HUES48 (cell line): ENCODE data around the gene EYS.

Experiments
- H3K27ac ChIP-seq: one replicate; pipeline ENCODE4 v1.7.0; 2013; ENCODE audit warnings: low read depth, low read length, inconsistent platforms
- H3K27me3 ChIP-seq: 2 replicates; pipeline ENCODE4 v1.6.1; 2013; ENCODE audit warnings: mild to moderate bottlenecking, low read length; ENCODE audit not compliant: control insufficient read depth, insufficient read depth
- H3K36me3 ChIP-seq: 2 replicates; pipeline ENCODE4 v1.6.1; 2013; ENCODE audit warnings: low read length; ENCODE audit not compliant: control insufficient read depth, insufficient read depth
- H3K4me1 ChIP-seq: 2 replicates; pipeline ENCODE4 v1.6.1; 2013; ENCODE audit warnings: mild to moderate bottlenecking, low read length; ENCODE audit not compliant: control insufficient read depth, insufficient read depth
- H3K4me3 ChIP-seq: 2 replicates; pipeline ENCODE4 v1.5.1; 2013; ENCODE audit warnings: mild to moderate bottlenecking, low read depth, low read length
- H3K9ac ChIP-seq: 2 replicates; pipeline ENCODE4 v1.6.1; 2013; ENCODE audit warnings: mild to moderate bottlenecking, low read depth, low read length, moderate library complexity
- H3K9me3 ChIP-seq: 2 replicates; pipeline ENCODE4 v1.6.1; 2013; ENCODE audit warnings: low read length; ENCODE audit not compliant: control insufficient read depth, insufficient read depth

The EYS gene

DNA sequence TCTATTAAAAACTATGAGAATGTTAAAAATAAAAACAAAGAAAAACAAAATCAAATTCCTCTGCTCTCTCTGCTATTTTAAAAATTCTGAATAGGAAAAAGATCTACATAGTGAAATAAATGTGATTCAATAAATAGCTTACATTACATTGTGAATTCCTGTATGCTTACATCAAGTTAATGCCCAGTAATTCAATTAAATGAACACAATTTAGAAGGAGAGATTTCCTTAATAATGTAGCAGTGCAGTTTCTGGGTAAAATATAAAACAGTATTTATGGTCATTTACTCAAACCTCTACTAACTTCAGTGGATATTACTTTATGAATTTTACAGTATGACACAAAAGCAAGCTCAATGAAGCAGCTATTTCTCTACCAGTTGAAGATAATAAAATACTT lies 594.6 kb downstream of the EYS start:
- Histone ChIP-seq H3K4me3 (no peak overlapping the region), H3K4me1 (peaks cover 4% of the 10 kb centered on the region; the same call in 1 of the 2 replicates), H3K27me3 (no peaks in the 10 kb centered on the region), H3K36me3 (no peaks in the 10 kb centered on the region), H3K9me3 (no peaks in the 10 kb centered on the region), H3K27ac (no peak overlapping the region), H3K9ac (no peak overlapping the region)

GRCh38 chr6:65110031-65110430 lies 597.0 kb downstream of the EYS start:
- Histone ChIP-seq H3K9ac (no peak overlapping the region), H3K9me3 (no peaks in the 10 kb centered on the region), H3K4me1 (no peaks in the 10 kb centered on the region), H3K36me3 (no peaks in the 10 kb centered on the region), H3K4me3 (no peak overlapping the region), H3K27me3 (no peaks in the 10 kb centered on the region), H3K27ac (no peak overlapping the region)

- H3K36me3 ChIP-seq, result no peaks in the 10 kb centered on the region
- no peaks in the 10 kb centered on the region for H3K4me1 ChIP-seq
- H3K9me3 ChIP-seq, result no peaks in the 10 kb centered on the region
- no peak overlapping the region for H3K4me3 ChIP-seq
- H3K27me3 ChIP-seq, result no peaks in the 10 kb centered on the region
- no peak overlapping the region for H3K27ac ChIP-seq
- no peak overlapping the region for H3K9ac ChIP-seq
These were observed 608.7 kb downstream of the EYS start for GRCh38 chr6:65098349-65098748.

- Histone ChIP-seq H3K27me3 (no peaks in the 10 kb centered on the region), H3K36me3 (no peaks in the 10 kb centered on the region), H3K4me1 (no peaks in the 10 kb centered on the region), H3K27ac (no peak overlapping the region), H3K4me3 (no peak overlapping the region), H3K9me3 (peaks cover 14% of the 10 kb centered on the region), H3K9ac (no peak overlapping the region)
These were observed 615.5 kb downstream of the EYS start for GRCh38 chr6:65091561-65091960.

DNA sequence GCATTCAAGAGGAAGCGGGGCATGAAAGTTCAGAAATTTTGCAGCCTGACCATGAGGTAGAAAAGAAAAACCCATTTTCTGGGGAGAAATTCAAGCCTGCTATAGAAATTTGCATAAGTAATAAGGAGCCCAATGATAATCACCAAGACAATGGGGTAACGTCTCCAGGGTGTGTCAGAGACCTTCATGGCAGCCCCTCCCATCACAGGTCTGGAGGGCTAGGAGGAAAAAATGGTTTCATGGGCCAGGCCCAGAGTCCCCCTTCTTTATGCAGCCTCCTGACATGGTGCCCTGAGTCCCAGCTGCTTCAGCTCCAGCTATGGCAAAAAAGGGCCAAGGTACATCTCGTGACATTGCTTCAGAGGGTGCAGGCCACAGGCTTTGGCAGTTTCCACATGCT lies 618.5 kb downstream of the EYS start:
- H3K36me3 ChIP-seq, result no peaks in the 10 kb centered on the region
- H3K27me3 ChIP-seq, result no peaks in the 10 kb centered on the region
- peaks cover 14% of the 10 kb centered on the region for H3K9me3 ChIP-seq
- H3K27ac ChIP-seq, result no peak overlapping the region
- no peak overlapping the region for H3K9ac ChIP-seq
- H3K4me3 ChIP-seq, result no peak overlapping the region
- H3K4me1 ChIP-seq, result no peaks in the 10 kb centered on the region

DNA sequence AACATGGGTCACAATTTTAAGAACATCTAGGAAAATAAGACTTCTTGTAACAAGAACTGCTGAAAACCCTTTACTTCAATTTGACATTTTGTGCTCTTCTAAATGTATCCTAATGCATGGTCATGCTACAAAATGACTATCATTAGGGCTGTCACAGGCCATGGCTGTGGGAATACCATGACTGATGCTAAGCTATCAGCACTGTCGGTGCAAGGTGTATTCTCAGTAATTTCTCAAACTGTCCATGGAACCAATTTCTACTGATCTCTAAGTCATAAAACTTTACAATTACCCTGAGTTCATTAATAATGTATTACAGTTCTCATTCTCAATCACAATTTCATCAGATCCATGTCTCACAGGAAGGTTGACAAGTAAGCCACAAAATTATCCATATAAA lies 625.3 kb downstream of the EYS start:
- no peak overlapping the region for H3K9ac ChIP-seq
- H3K9me3 ChIP-seq, result no peaks in the 10 kb centered on the region
- H3K27me3 ChIP-seq, result no peaks in the 10 kb centered on the region

GRCh38 chr6:65075705-65076230 lies 631.3 kb downstream of the EYS start:
- Histone ChIP-seq H3K27me3 (no peaks in the 10 kb centered on the region), H3K9ac (no peak overlapping the region), H3K27ac (no peak overlapping the region), H3K36me3 (no peaks in the 10 kb centered on the region), H3K4me1 (no peaks in the 10 kb centered on the region), H3K9me3 (no peaks in the 10 kb centered on the region), H3K4me3 (no peak overlapping the region)

More for the DNA sequence above, 625.3 kb downstream of the EYS start:
- H3K36me3 ChIP-seq, result no peaks in the 10 kb centered on the region
- H3K4me1 ChIP-seq, result no peaks in the 10 kb centered on the region
- no peak overlapping the region for H3K4me3 ChIP-seq
- no peak overlapping the region for H3K27ac ChIP-seq

DNA sequence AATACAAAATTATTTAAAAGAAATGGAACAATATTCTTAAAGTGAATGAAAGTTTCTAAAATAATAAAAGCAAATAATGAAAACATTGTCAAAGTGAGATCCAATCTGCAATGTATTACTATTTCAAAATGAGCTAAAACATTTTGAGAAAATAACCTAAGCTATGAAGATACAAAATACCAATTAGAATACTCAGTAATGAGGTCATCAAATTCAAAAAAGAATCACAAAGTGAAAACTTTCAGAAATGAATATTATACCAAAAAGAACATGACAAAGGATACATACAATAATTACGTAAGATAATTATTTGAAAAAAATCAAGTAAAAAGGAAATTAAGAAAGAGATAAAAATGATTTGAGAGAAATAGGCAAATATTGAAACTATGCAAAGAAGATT lies 634.5 kb downstream of the EYS start:
- H3K36me3 ChIP-seq, result no peaks in the 10 kb centered on the region
- H3K27ac ChIP-seq, result no peak overlapping the region
- H3K27me3 ChIP-seq, result no peaks in the 10 kb centered on the region
- no peak overlapping the region for H3K4me3 ChIP-seq
- no peak overlapping the region for H3K9ac ChIP-seq
- no peaks in the 10 kb centered on the region for H3K4me1 ChIP-seq
- no peaks in the 10 kb centered on the region for H3K9me3 ChIP-seq

DNA sequence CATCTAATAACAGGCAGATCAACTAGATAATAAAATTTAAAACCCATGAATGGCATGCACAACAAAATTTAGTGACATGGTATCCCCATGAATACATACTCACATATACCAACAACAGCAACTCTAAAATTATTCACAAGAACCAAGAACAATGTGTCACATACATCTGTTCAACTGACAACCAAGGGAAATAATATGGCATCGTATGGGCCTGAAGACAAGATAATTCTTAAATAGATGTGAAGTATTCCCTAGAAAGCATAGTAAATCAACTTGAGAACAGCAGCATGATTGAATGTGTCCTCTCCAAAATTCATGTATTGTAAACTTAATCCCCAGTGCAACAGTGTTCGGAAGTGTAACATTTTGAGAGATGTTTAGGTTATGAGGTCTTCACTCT lies 635.5 kb downstream of the EYS start:
- Histone ChIP-seq H3K9me3 (no peaks in the 10 kb centered on the region), H3K27ac (no peak overlapping the region), H3K27me3 (no peaks in the 10 kb centered on the region), H3K4me3 (no peak overlapping the region), H3K4me1 (no peaks in the 10 kb centered on the region), H3K36me3 (no peaks in the 10 kb centered on the region), H3K9ac (no peak overlapping the region)

GRCh38 chr6:65064844-65065243 lies 642.2 kb downstream of the EYS start:
- Histone ChIP-seq H3K27ac (no peak overlapping the region), H3K27me3 (no peaks in the 10 kb centered on the region), H3K4me1 (no peaks in the 10 kb centered on the region), H3K4me3 (no peak overlapping the region), H3K9me3 (no peaks in the 10 kb centered on the region), H3K36me3 (no peaks in the 10 kb centered on the region), H3K9ac (no peak overlapping the region)

DNA sequence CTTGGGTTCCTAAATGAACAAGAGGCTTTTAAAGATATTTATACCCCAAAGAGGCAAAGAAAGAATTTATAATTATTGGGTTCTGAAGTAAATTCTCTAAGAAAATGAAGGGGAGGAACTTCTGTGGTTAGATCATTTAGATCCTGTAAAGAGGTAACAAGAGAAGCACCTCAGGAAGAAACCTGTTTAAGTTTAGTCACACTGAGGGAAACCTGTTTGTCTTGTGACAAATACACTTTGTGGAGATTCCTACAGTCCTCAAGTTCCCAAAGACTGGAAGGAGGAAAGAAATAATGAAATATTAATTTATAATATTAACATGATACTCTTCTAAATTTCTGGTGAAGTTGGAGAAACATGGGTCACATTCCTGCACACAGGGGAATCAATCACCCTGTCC lies 647.5 kb downstream of the EYS start:
- no peak overlapping the region for H3K9ac ChIP-seq
- no peak overlapping the region for H3K4me3 ChIP-seq
- no peaks in the 10 kb centered on the region for H3K36me3 ChIP-seq
- no peaks in the 10 kb centered on the region for H3K27me3 ChIP-seq
- H3K27ac ChIP-seq, result no peak overlapping the region
- H3K4me1 ChIP-seq, result no peaks in the 10 kb centered on the region
- H3K9me3 ChIP-seq, result no peaks in the 10 kb centered on the region

DNA sequence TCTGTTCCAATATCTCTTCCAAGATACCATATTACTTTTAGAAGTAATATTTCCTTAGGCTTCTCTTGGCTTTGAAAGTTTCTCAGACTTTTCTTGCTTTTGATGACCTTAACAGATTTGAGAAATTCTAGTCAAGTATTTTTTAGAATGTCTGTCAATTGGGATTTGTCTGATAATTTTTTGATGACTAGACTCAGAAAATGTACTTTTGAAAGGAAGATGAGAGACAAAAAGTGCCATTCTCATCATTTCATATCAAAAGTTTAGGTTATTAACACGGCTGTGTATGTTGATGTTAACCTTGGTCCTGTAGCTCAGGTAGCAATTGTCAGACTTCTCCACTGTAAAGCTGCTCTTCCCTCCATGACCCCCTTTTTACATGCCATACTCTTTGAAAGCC lies 651.5 kb downstream of the EYS start:
- Histone ChIP-seq H3K27ac (no peak overlapping the region), H3K9me3 (no peaks in the 10 kb centered on the region), H3K4me3 (no peak overlapping the region), H3K9ac (no peak overlapping the region), H3K4me1 (no peaks in the 10 kb centered on the region), H3K36me3 (no peaks in the 10 kb centered on the region), H3K27me3 (no peaks in the 10 kb centered on the region)
